GM23248 (cell line): ENCODE data around the gene MANBA. TPM values are rescaled to one million over a fixed set of nuclear protein-coding genes. Genes with fewer than 3 reads are reported as not detected.

ENCODE experiments used
- DNase-seq: peaks from one replicate; pipeline ENCODE4 v3.0.0-alpha.2; 2015
- H2AFZ ChIP-seq: fragments of 200-600 bp; sonication (generic); 2 replicates; pipeline ENCODE4 v1.6.1; 2016; ENCODE audit warnings: antibody characterized with exemption
- H3F3A ChIP-seq: fragments of 200-600 bp; sonication (generic); 2 replicates; pipeline ENCODE4 v1.6.1; 2016; ENCODE audit warnings: mild to moderate bottlenecking, antibody characterized with exemption, mixed run types; ENCODE audit not compliant: insufficient read depth
- H3K27ac ChIP-seq: fragments of 200-600 bp; sonication (generic); 2 replicates; pipeline ENCODE4 v1.5.1; 2016; ENCODE audit warnings: mild to moderate bottlenecking
- H3K27me3 ChIP-seq: fragments of 200-600 bp; sonication (generic); replicated peaks from 2 replicates; pipeline ENCODE4 v1.6.1; 2016; ENCODE audit warnings: mild to moderate bottlenecking; ENCODE audit not compliant: insufficient read depth
- H3K36me3 ChIP-seq: fragments of 200-600 bp; sonication (generic); 2 replicates; pipeline ENCODE4 v1.6.1; 2016; ENCODE audit warnings: low read depth, mild to moderate bottlenecking
- H3K4me1 ChIP-seq: fragments of 200-600 bp; sonication (generic); 2 replicates; pipeline ENCODE4 v1.6.1; 2016; ENCODE audit warnings: mild to moderate bottlenecking; ENCODE audit not compliant: insufficient read depth
- H3K4me2 ChIP-seq: fragments of 200-600 bp; sonication (generic); one replicate; pipeline ENCODE4 v1.6.1; 2016; ENCODE audit warnings: mild to moderate bottlenecking; ENCODE audit not compliant: unreplicated experiment
- H3K4me3 ChIP-seq: fragments of 200-600 bp; sonication (generic); 2 replicates; pipeline ENCODE4 v1.5.1; 2016; ENCODE audit warnings: mild to moderate bottlenecking
- H3K79me2 ChIP-seq: fragments of 200-600 bp; sonication (generic); 2 replicates; pipeline ENCODE4 v1.6.1; 2016; ENCODE audit warnings: mild to moderate bottlenecking; ENCODE audit not compliant: insufficient read depth
- H3K9ac ChIP-seq: fragments of 200-600 bp; sonication (generic); 2 replicates; pipeline ENCODE4 v1.6.1; 2016; ENCODE audit warnings: mild to moderate bottlenecking
- H3K9me2 ChIP-seq: fragments of 200-600 bp; sonication (generic); 2 replicates; pipeline ENCODE4 v1.6.1; 2016; ENCODE audit warnings: mixed run types, mild to moderate bottlenecking, moderate library complexity; ENCODE audit not compliant: insufficient read depth
- H3K9me3 ChIP-seq: fragments of 200-600 bp; sonication (generic); one replicate; pipeline ENCODE4 v1.6.1; 2017; ENCODE audit warnings: low read depth
- H4K20me1 ChIP-seq: fragments of 200-600 bp; sonication (generic); 2 replicates; pipeline ENCODE4 v1.6.0; 2016; ENCODE audit not compliant: insufficient read depth
- EZH2 ChIP-seq: fragments of 200-600 bp; sonication (generic); IDR thresholded peaks from 2 replicates; pipeline ENCODE4 v1.6.1; 2018; ENCODE audit warnings: antibody characterized with exemption, mild to moderate bottlenecking; ENCODE audit not compliant: insufficient read depth, poor library complexity, severe bottlenecking
- EZH2phosphoT487 ChIP-seq: fragments of 200-600 bp; sonication (generic); IDR thresholded peaks from 2 replicates; pipeline ENCODE4 v1.6.1; 2018; ENCODE audit warnings: antibody characterized with exemption, moderate library complexity, mild to moderate bottlenecking, low read depth; ENCODE audit not compliant: insufficient read depth
- WGBS, 2 experiments: methylation state at CpG; one replicate each; pipeline ENCODE4 v1.1.6; 2015 to 2017; ENCODE audit warnings: low lambda C conversion rate in 2 of 2, low coverage in 1 of 2; ENCODE audit errors: missing lambda C conversion rate in 2 of 2; 5-methylcytosine and 5-hydroxymethylcytosine counted together
- in situ Hi-C: fragments of 300-500 bp; cut with MboI; formaldehyde crosslinking; loops from 2 replicates; pipeline ENCODE4 v1.15.0; 2020
- polyA plus RNA-seq: library from polyadenylated mRNA; unstranded; fragments of >200 nt; fragmentation: Nextera tagmentation; extraction: Ambion mirVana; gene quantifications from 2 replicates; pipeline ENCODE4 v1.2.1, GENCODE V29; 2016
- total RNA-seq: library from RNA; depleted of rRNA; stranded (reverse); fragments of >200 nt; shearing (Covaris generic); gene quantifications from 2 replicates; pipeline ENCODE4 v1.2.3, GENCODE V29; 2014

The MANBA gene
- total and polyA plus RNA-seq, 2 experiments from 2014 or later, result 16.6 to 20.5 TPM

DNA sequence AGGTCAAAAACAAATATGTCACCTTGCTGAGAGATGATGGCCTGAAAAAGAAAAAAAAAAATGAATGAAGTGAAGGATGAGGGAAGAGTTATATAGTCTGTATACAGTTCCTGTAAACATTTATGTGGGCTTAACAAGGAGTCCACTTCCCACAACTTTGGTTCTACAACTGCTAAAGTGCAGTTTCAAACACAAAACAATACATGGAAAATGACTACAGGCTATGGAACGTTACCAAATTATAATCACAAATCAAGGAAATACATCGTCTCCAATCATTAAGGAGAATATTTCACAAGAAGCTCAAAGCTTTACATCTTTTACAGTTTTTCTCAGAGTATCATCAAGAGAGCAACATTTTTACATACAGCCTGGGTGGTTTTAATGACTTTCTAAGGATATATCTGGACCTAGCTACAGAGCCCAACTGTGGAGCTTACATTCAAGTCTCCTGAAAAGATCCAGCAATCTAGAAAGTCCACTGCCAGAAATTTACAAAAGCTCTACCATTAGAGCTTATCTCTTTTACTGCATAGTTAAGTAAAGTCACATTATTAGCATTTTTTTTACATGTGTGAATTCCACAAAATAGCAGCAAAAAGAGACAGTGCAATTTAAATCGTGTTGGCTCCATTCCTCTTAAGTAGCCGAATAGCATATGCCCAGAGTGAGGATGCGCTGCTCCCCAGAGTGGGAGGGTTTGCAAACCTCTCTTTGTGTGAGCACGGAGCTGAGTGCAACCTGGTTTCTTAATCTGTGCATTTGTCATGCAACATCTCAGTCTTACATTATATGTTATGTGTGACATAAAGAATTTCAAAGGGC, 128.3 kb downstream of the MANBA start:
- 64 to 70% methylated on average over 6 of the region's 6 CpGs for WGBS, 2 experiments
- Histone ChIP-seq H2AFZ (no peak overlapping the region), H3K27me3 (no peaks in the 10 kb centered on the region), H3K9ac (no peak overlapping the region), H3K27ac (no peak overlapping the region), H3K4me1 (peaks cover 9% of the 10 kb centered on the region), H3K79me2 (no peaks in the 10 kb centered on the region), H3K36me3 (no peaks in the 10 kb centered on the region), H4K20me1 (no peaks in the 10 kb centered on the region), H3K4me3 (no peak overlapping the region), H3F3A (peaks cover 9% of the 10 kb centered on the region; the same call in 1 of the 2 replicates), H3K9me3 (no peaks in the 10 kb centered on the region), H3K4me2 (no peak overlapping the region), H3K9me2 (no peaks in the 10 kb centered on the region)
- in situ Hi-C loops, result no loop called here
- no peak for TF ChIP-seq EZH2phosphoT487
- no peak for TF ChIP-seq EZH2
- no peak for DNase-seq

DNA sequence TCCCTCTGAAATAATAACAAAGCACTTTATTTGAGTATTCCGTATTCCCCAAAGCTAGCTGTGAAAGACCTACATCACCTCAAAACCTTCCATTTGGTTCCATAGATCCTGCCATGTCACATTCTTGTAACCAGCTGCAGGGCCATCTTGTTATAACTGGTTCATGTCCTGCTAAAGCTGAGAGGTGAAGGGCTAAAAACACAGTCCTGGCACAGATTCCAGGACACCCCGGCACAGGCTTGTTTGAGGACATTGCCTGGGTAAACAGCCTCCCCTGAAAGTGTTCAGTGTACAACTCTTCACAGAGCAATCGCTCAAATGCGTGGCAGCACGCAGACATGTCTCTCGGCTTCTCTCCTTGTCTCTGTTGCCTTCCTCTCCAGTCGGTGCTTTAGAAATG, 129.2 kb downstream of the MANBA start:
- no peak overlapping the region for H3K4me3 ChIP-seq
- no peaks in the 10 kb centered on the region for H3K36me3 ChIP-seq
- H3K79me2 ChIP-seq, result no peaks in the 10 kb centered on the region
- H3F3A ChIP-seq, result peaks cover 9% of the 10 kb centered on the region; the same call in 1 of the 2 replicates
- H3K9me2 ChIP-seq, result no peaks in the 10 kb centered on the region
- H4K20me1 ChIP-seq, result no peaks in the 10 kb centered on the region
- no peak overlapping the region for H3K9ac ChIP-seq
- H3K9me3 ChIP-seq, result no peaks in the 10 kb centered on the region
- no peak overlapping the region for H3K4me2 ChIP-seq
- in situ Hi-C loops, result no loop called here
- WGBS, 2 experiments, result 89 to 92% methylated on average over 7 of the region's 7 CpGs
- DNase-seq, result no peak
- no peaks in the 10 kb centered on the region for H3K27me3 ChIP-seq
- H3K4me1 ChIP-seq, result peaks cover 12% of the 10 kb centered on the region
- H2AFZ ChIP-seq, result no peak overlapping the region
- H3K27ac ChIP-seq, result no peak overlapping the region
- no peak for TF ChIP-seq EZH2phosphoT487
- TF ChIP-seq EZH2, result no peak

DNA sequence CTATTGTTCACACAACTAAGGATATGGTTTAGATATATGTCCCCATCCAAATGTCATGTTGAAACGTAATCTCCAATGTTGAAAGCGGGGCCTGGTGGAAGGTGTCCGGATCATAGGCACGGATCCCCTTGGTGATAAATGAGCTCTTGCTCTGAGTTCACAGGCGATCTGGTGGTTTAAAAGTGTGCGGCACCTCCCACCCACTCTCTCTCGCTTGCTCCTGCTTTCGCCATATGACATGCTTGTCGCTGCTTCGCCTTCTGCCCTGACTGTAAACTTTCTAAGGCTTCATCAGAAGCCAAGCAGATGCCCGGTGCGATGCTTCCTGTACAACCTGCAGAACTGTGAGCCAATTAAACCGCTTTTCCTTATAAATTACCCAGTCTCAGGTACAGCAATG, 131.1 kb downstream of the MANBA start:
- Histone ChIP-seq H3K9ac (no peak overlapping the region), H3K79me2 (no peaks in the 10 kb centered on the region), H3K4me3 (no peak overlapping the region), H3K4me2 (no peak overlapping the region), H3K4me1 (peaks cover 14% of the 10 kb centered on the region), H3K9me2 (no peaks in the 10 kb centered on the region), H3K27me3 (no peaks in the 10 kb centered on the region), H3K9me3 (no peaks in the 10 kb centered on the region), H3K36me3 (no peaks in the 10 kb centered on the region), H3F3A (peaks cover 9% of the 10 kb centered on the region; the same call in 1 of the 2 replicates), H2AFZ (no peak overlapping the region), H4K20me1 (no peaks in the 10 kb centered on the region), H3K27ac (no peak overlapping the region)
- no peak for DNase-seq
- 82 to 87% methylated on average over 13 of the region's 13 CpGs for WGBS, 2 experiments
- no peak for TF ChIP-seq EZH2phosphoT487
- TF ChIP-seq EZH2, result no peak
- in situ Hi-C loops, result loop anchor here (10.0 kb wide), 1 partner anchor 475 kb away; no protein-coding TSS in a partner anchor

DNA sequence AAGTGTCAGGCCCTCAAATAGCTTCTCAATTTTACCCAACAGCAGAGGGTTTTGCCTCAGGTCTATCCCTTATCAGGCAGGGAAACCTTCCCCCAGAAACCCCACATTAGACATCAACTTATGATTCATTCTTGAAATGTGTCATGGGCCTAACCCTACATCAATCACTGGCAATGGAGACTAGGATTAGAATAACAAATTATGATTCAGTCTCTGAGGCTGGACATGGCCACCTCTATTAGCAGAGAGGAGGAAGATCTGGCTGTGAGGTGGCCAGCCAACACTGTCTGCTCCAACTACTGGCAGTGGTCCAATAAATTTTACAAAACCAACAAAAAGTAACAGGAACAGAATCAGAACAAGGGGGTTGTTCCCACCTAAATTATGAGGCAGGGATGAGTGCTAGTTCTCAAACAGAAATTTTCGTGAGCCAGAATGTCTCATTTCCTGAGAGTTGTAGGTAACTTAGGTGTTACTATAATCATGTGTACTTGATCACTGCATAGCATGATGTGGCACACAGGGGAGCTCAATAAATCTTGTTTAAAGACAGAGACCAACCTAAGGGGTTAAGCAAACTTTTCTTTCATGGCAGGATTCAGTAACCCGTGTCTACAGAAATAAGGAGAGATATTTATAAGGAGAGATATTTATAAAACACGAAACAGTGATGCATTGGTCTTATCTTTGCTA, 132.8 kb downstream of the MANBA start:
- Histone ChIP-seq H3K9me3 (no peaks in the 10 kb centered on the region), H3K79me2 (no peaks in the 10 kb centered on the region), H3K27ac (no peak overlapping the region), H3K4me3 (no peak overlapping the region), H4K20me1 (no peaks in the 10 kb centered on the region), H3K27me3 (no peaks in the 10 kb centered on the region), H3K9ac (no peak overlapping the region), H3K4me2 (peak overlapping the region; percentile 17), H3K9me2 (no peaks in the 10 kb centered on the region), H3K36me3 (no peaks in the 10 kb centered on the region), H3K4me1 (peaks cover 14% of the 10 kb centered on the region), H3F3A (peaks cover 9% of the 10 kb centered on the region; the same call in 1 of the 2 replicates), H2AFZ (no peak overlapping the region)
- peak; percentile 85 for DNase-seq
- WGBS, 2 experiments, result 27 to 34% methylated on average over 3 of the region's 3 CpGs
- in situ Hi-C loops, result loop anchor here (10.0 kb wide), 1 partner anchor 477 kb away; no protein-coding TSS in a partner anchor
- no peak for TF ChIP-seq EZH2
- no peak for TF ChIP-seq EZH2phosphoT487
